ENCODE data around the gene CACNA1B.

CACNA1B gene

DNA sequence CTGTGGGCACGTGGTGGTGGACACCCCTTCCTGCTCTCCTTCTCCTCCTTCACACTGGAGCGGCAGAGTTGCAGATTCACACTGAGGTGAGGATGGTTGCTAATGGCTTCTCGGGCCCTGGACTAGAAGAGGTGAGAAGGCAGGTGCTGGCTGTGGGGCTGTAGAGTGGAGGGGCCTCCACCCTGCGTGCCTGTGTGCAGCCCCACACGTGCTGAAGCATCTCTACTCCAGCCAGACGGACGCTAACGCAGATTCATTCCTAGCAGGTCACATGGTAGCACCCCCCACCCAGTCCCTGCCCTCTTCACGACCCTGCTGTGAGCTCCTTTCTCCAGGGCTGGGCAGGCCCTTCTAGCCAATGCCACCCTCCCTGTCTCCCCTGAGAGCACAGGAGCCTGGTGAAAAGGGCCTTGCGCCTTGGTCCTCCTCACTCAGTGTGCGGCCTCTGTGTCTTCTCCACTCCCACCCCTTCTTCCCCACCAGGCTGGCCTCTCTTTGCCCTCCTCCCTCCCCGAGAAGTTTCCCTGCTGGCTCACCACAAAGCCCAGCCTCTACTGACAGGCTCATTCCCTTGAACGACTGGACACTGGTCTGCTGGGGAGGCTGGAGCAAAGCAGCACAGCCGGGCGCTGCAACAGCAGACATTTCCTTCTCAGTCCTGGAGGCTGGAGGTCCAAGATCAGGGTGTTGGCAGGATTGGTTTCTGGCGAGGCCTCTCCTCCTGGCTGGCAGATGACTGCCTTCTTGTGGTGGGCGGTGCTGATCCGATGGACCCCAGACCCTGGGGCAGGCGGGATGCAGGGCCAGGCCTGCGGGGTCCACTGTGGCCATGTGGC is 14.2 kb downstream of the CACNA1B start:
- no peak overlapping the region for H3K4me2 ChIP-seq
- no peak overlapping the region for H3K9ac ChIP-seq
- H3K4me1 ChIP-seq (ENCODE audit: low read depth, poor library complexity, severe bottlenecking), result no peaks in the 10 kb centered on the region
- H2AFZ ChIP-seq (ENCODE audit: low read depth), result no peak overlapping the region
- no peak overlapping the region for H3K27ac ChIP-seq
- TF ChIP-seq, protein P1, sequence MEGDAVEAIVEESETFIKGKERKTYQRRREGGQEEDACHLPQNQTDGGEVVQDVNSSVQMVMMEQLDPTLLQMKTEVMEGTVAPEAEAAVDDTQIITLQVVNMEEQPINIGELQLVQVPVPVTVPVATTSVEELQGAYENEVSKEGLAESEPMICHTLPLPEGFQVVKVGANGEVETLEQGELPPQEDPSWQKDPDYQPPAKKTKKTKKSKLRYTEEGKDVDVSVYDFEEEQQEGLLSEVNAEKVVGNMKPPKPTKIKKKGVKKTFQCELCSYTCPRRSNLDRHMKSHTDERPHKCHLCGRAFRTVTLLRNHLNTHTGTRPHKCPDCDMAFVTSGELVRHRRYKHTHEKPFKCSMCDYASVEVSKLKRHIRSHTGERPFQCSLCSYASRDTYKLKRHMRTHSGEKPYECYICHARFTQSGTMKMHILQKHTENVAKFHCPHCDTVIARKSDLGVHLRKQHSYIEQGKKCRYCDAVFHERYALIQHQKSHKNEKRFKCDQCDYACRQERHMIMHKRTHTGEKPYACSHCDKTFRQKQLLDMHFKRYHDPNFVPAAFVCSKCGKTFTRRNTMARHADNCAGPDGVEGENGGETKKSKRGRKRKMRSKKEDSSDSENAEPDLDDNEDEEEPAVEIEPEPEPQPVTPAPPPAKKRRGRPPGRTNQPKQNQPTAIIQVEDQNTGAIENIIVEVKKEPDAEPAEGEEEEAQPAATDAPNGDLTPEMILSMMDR (conservative IDR thresholded peaks at IDR 0.05; ENCODE audit: low read depth, low read length), result no peak
- no peaks in the 10 kb centered on the region for H4K20me1 ChIP-seq (ENCODE audit: insufficient read depth)
- H3K27me3 ChIP-seq (ENCODE audit: insufficient read depth, low read depth), result peaks cover 13% of the 10 kb centered on the region; the same call in 1 of the 2 replicates
- no peaks in the 10 kb centered on the region for H3K79me2 ChIP-seq (ENCODE audit: insufficient read depth, low read depth)
- no peaks in the 10 kb centered on the region for H3K36me3 ChIP-seq (ENCODE audit: insufficient read depth)
- H3K4me3 ChIP-seq (IDR thresholded peaks at IDR 0.05; ENCODE audit: insufficient read depth, low read depth, low read length), result no peak overlapping the region

DNA sequence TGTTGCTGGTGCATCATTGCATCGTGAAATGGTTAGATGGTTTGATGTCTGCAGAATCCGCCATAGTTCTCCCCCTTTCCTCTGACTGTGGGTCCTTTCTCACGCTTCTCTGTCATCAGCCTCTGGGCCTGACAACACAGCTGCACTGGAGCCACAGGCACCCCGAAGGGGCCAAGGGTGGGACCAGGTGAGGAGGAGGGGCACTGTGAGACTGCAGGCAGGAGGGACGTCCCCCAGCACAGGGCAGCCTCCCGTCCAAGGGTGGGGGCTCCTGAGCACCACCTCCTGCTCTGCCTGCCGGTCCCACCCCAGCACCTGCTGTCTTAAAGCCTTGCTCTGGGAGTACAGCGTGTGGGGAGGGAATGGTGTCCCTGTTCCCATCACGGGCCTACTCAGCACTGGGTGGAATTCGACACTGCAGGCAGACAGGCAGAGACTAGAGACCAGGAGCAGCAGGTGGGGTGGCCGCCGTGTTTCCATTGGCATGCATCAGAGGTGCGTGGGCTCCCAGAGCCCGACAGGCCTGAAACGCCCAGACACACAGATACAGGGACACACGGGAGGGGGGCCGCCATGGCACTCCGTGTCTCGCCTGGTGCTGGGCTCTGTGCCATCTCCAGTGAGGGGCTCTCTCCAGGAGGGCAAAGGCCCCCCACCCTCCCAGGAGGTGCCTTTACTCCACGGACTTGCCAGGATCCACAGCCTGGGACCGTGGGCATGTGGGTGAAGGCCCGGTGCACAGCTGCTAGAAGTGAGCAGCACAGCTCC is 15.0 kb downstream of the CACNA1B start:
- no peaks in the 10 kb centered on the region for H3K4me1 ChIP-seq (ENCODE audit: low read depth, poor library complexity, severe bottlenecking)
- TF ChIP-seq, protein P1 (conservative IDR thresholded peaks at IDR 0.05; ENCODE audit: low read depth, low read length), result no peak
- H2AFZ ChIP-seq (ENCODE audit: low read depth), result no peak overlapping the region
- no peak overlapping the region for H3K27ac ChIP-seq
- peaks cover 13% of the 10 kb centered on the region; the same call in 1 of the 2 replicates for H3K27me3 ChIP-seq (ENCODE audit: insufficient read depth, low read depth)
- H4K20me1 ChIP-seq (ENCODE audit: insufficient read depth), result no peaks in the 10 kb centered on the region
- H3K9ac ChIP-seq, result no peak overlapping the region
- H3K36me3 ChIP-seq (ENCODE audit: insufficient read depth), result no peaks in the 10 kb centered on the region
- no peak overlapping the region for H3K4me3 ChIP-seq (IDR thresholded peaks at IDR 0.05; ENCODE audit: insufficient read depth, low read depth, low read length)
- H3K4me2 ChIP-seq, result no peak overlapping the region
- no peaks in the 10 kb centered on the region for H3K79me2 ChIP-seq (ENCODE audit: insufficient read depth, low read depth)

DNA sequence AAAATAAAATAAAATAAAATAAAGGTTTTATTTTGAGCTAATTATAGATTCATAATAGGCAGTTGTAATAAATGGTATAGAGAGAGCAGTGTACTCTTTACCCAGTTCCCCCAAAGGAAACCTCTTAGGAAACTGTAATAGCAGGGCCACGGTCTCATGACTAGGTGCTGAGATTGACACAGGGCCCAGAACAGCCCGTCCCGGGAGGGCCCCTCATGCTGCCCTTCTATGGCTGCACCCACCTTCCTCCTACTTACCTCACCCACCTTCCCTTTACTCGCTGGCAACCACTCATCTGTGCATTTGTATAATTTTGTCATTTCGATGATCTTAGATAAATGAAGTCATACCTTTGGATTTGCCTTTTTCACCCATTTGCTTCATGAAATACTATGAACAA is 16.1 kb downstream of the CACNA1B start:
- TF ChIP-seq, protein P1 (conservative IDR thresholded peaks at IDR 0.05; ENCODE audit: low read depth, low read length), result no peak
- Histone ChIP-seq H3K4me2 (no peak overlapping the region), H3K36me3 (ENCODE audit: insufficient read depth) (no peaks in the 10 kb centered on the region), H3K4me1 (ENCODE audit: low read depth, poor library complexity, severe bottlenecking) (no peaks in the 10 kb centered on the region), H3K79me2 (ENCODE audit: insufficient read depth, low read depth) (no peaks in the 10 kb centered on the region), H3K9ac (no peak overlapping the region), H3K27ac (no peak overlapping the region), H4K20me1 (ENCODE audit: insufficient read depth) (no peaks in the 10 kb centered on the region), H2AFZ (ENCODE audit: low read depth) (no peak overlapping the region), H3K4me3 (IDR thresholded peaks at IDR 0.05; ENCODE audit: insufficient read depth, low read depth, low read length) (no peak overlapping the region), H3K27me3 (ENCODE audit: insufficient read depth, low read depth) (peaks cover 11% of the 10 kb centered on the region; the same call in 1 of the 2 replicates)

DNA sequence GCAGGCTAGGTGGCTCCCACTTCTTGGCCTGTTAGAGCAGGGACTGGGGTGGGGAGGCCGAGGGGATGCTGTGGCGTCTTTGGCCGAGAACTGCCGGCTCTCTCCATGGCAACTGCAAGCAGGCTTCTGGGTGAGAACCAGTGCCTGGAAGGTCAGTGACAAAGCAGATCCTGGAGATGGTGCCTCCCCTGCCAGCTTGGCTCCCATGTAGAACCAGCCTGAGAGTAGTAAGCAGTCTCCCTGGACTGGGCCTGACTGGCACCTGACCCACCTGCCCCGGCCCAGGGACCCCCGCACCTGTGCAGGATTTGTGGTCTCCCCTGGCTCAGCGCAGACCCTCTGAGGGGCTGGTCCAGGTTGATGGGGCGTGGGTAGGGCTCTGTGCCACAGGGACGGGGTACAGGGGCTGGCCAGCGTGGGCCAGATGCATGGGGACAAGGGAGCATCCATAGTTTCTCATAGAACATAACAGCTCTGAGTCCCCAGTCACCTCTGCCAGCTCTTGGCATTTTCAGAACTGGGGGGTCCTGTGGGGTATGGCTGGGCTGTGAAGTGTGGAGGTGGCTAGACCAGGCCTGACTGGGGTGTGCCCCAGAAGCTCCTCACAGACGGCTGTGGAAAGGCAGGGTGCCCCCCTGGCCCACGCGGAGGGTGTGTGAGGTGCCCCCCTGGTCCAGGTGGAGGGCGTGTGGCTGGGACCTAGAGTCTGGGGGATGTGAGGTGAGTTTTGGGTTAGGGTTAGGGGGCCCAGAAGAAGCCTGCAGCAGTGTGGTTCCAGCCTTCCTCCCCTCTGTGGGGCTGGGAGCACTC is 22.2 kb downstream of the CACNA1B start:
- H3K4me3 ChIP-seq (IDR thresholded peaks at IDR 0.05; ENCODE audit: insufficient read depth, low read depth, low read length), result no peak overlapping the region
- TF ChIP-seq, protein P1 (conservative IDR thresholded peaks at IDR 0.05; ENCODE audit: low read depth, low read length), result no peak

More for the DNA sequence above, 22.2 kb downstream of the CACNA1B start:
- Histone ChIP-seq H3K27ac (no peak overlapping the region), H4K20me1 (ENCODE audit: insufficient read depth) (no peaks in the 10 kb centered on the region), H3K27me3 (ENCODE audit: insufficient read depth, low read depth) (no peaks in the 10 kb centered on the region), H3K9ac (no peak overlapping the region), H3K36me3 (ENCODE audit: insufficient read depth) (no peaks in the 10 kb centered on the region), H3K79me2 (ENCODE audit: insufficient read depth, low read depth) (no peaks in the 10 kb centered on the region), H3K4me2 (no peak overlapping the region), H2AFZ (ENCODE audit: low read depth) (no peak overlapping the region), H3K4me1 (ENCODE audit: low read depth, poor library complexity, severe bottlenecking) (no peaks in the 10 kb centered on the region)

Measured in KMS-11 (cell line).